DOHH2 (cell line): ENCODE measurements around the gene PADI1.

Experiments
- EZH2phosphoT487 ChIP-seq: fragments of 200-600 bp; sonication (generic); IDR thresholded peaks from 2 replicates; pipeline ENCODE4 v1.6.1; 2017; ENCODE audit warnings: borderline replicate concordance, mild to moderate bottlenecking, antibody characterized with exemption, low read length, moderate library complexity, mixed read lengths
- TF ChIP-seq, protein P1 (sequence below): fragments of 200-600 bp; sonication (generic); IDR thresholded peaks from one replicate; pipeline ENCODE4 v1.5.1; 2014; ENCODE audit warnings: antibody characterized with exemption, mild to moderate bottlenecking, low read depth, low read length; ENCODE audit not compliant: poor library complexity, severe bottlenecking

DNA sequence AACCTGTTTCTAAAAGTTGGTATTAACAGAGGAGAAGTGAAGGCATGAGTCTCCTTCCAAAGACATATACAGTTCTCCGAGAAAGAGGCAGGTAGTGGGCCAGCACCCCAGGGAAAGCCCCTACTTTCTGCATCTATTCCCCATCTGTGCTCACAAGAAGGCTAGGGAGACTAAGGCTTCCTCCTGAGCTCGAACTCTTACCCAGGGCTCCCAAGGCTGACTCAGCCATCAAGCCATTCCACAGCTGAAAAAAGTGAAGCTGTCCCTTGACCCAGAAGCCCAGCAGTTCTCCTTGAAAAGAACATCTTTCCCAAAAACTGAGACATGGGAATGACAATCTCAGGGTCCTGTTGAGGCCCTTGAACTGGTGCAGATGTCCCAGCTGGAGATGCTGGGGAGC is 42.0 kb downstream of the PADI1 start:
- TF ChIP-seq, protein P1, sequence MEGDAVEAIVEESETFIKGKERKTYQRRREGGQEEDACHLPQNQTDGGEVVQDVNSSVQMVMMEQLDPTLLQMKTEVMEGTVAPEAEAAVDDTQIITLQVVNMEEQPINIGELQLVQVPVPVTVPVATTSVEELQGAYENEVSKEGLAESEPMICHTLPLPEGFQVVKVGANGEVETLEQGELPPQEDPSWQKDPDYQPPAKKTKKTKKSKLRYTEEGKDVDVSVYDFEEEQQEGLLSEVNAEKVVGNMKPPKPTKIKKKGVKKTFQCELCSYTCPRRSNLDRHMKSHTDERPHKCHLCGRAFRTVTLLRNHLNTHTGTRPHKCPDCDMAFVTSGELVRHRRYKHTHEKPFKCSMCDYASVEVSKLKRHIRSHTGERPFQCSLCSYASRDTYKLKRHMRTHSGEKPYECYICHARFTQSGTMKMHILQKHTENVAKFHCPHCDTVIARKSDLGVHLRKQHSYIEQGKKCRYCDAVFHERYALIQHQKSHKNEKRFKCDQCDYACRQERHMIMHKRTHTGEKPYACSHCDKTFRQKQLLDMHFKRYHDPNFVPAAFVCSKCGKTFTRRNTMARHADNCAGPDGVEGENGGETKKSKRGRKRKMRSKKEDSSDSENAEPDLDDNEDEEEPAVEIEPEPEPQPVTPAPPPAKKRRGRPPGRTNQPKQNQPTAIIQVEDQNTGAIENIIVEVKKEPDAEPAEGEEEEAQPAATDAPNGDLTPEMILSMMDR, result no peak
- TF ChIP-seq EZH2phosphoT487, result no peak
